C1 segment of cervical spinal cord (tissue), 14 donors: ENCODE measurements around the gene GTF2B.
"Not testable (repeated sequence)": the region's sequence is repeated elsewhere in the genome, so short reads cannot be mapped to it uniquely, and the experiment has no call there.

Experiments
- DNase-seq, 14 donors: peaks; one replicate each; lab custom pipeline; 2025; lab: John Stamatoyannopoulos, UW

Gene GTF2B

GRCh38 chr1:88891318-88891950, at the start of gene GTF2B:
Gene GTF2B, minus strand, starts transcription at chr1:88891567. Its CDS starts 68 bp downstream, at chr1:88891499.
- peak; percentile 28 to 91 (median 83) for DNase-seq

GRCh38 chr1:88938528-88938927, 47.2 kb upstream of the GTF2B start:
- DNase-seq, result not testable (repeated sequence)

GRCh38 chr1:88936760-88937342, 45.5 kb upstream of the GTF2B start:
- DNase-seq, result no peak

- no peak for DNase-seq
Measured at GRCh38 chr1:88936223-88936523, 44.8 kb upstream of the GTF2B start.

- DNase-seq, result no peak
Measured at GRCh38 chr1:88935522-88936222, 44.3 kb upstream of the GTF2B start.

GRCh38 chr1:88930176-88930575, 38.8 kb upstream of the GTF2B start:
- DNase-seq, result not testable (repeated sequence)

GRCh38 chr1:88923224-88923623, 31.9 kb upstream of the GTF2B start:
- no peak for DNase-seq

GRCh38 chr1:88922214-88922613, 30.8 kb upstream of the GTF2B start:
- DNase-seq, result no peak

GRCh38 chr1:88920845-88921244, 29.5 kb upstream of the GTF2B start:
- no peak for DNase-seq

- DNase-seq, result no peak
Measured at GRCh38 chr1:88917321-88918025, 26.1 kb upstream of the GTF2B start.

GRCh38 chr1:88916883-88917282, 25.5 kb upstream of the GTF2B start:
- no peak for DNase-seq

GRCh38 chr1:88911800-88912199, 20.4 kb upstream of the GTF2B start:
- not testable (repeated sequence) for DNase-seq

GRCh38 chr1:88911161-88911560, 19.8 kb upstream of the GTF2B start:
- DNase-seq, result no peak

GRCh38 chr1:88910401-88910800, 19.0 kb upstream of the GTF2B start:
- no peak for DNase-seq

- no peak for DNase-seq
Measured at GRCh38 chr1:88900883-88901282, 9.5 kb upstream of the GTF2B start.

GRCh38 chr1:88897070-88897730, 5.8 kb upstream of the GTF2B start:
- no peak for DNase-seq

GRCh38 chr1:88892357-88892877, 1.1 kb upstream of the GTF2B start:
- no peak for DNase-seq

GRCh38 chr1:88891951-88892340, 579 bp upstream of the GTF2B start:
- DNase-seq, result no peak

GRCh38 chr1:88890791-88891317, 513 bp downstream of the GTF2B start:
- DNase-seq, result peak in 3 of 14 donors; percentile 11 to 45 (median 34)

GRCh38 chr1:88890131-88890530, 1.2 kb downstream of the GTF2B start:
- no peak for DNase-seq

GRCh38 chr1:88888750-88889149, 2.6 kb downstream of the GTF2B start:
- no peak for DNase-seq
